GM12864 (cell line): ENCODE results near the gene TMSB4X.
"Not testable (repeated sequence)": the region's sequence is repeated elsewhere in the genome, so short reads cannot be mapped to it uniquely, and the experiment has no call there.

Experiments used
- DNase-seq: peaks from one replicate; pipeline ENCODE4 v3.0.0-alpha.2; 2011; ENCODE audit warnings: low read depth
- H3K4me3 ChIP-seq: 2 replicates; pipeline ENCODE4 v1.5.1; 2011; ENCODE audit warnings: mild to moderate bottlenecking, low read depth, low read length, control low read depth
- CTCF ChIP-seq: IDR thresholded peaks from 2 replicates; pipeline ENCODE4 v1.5.1; 2011; ENCODE audit warnings: low read depth, mild to moderate bottlenecking, moderate library complexity, low read length, control low read depth, inconsistent platforms; ENCODE audit errors: missing control alignments

TMSB4X gene

GRCh38 chrX:13015536-13016236 lies 40.8 kb downstream of the TMSB4X start:
- no peak for DNase-seq
- H3K4me3 ChIP-seq = no peak overlapping the region
- no peak for TF ChIP-seq CTCF

GRCh38 chrX:13016731-13017130 lies 41.8 kb downstream of the TMSB4X start:
- not testable (repeated sequence) for H3K4me3 ChIP-seq, DNase-seq

GRCh38 chrX:13022926-13023325 lies 48.0 kb downstream of the TMSB4X start:
- TF ChIP-seq CTCF = no peak
- DNase-seq = no peak
- no peak overlapping the region for H3K4me3 ChIP-seq

- no peak for DNase-seq
- H3K4me3 ChIP-seq = no peak overlapping the region
- TF ChIP-seq CTCF = no peak
These were observed 48.7 kb downstream of the TMSB4X start for GRCh38 chrX:13023567-13023966.

GRCh38 chrX:13023979-13024378 lies 49.1 kb downstream of the TMSB4X start:
- no peak overlapping the region for H3K4me3 ChIP-seq
- no peak for DNase-seq
- TF ChIP-seq CTCF = no peak

GRCh38 chrX:13024986-13025385 lies 50.1 kb downstream of the TMSB4X start:
- H3K4me3 ChIP-seq = no peak overlapping the region
- TF ChIP-seq CTCF = no peak
- DNase-seq = no peak
